Mesendoderm (in vitro differentiated cells): ENCODE measurements around the gene FGGY.

Source experiments
- DNase-seq: peaks from one replicate; pipeline ENCODE4 v3.0.0; 2013
- H2AK5ac ChIP-seq: 2 replicates; pipeline ENCODE4 v1.6.1; 2013; ENCODE audit warnings: low read length, inconsistent platforms
- H2BK120ac ChIP-seq: 2 replicates; pipeline ENCODE4 v1.6.1; 2013; ENCODE audit warnings: low read depth, mild to moderate bottlenecking, low read length, moderate library complexity, mixed read lengths
- H2BK15ac ChIP-seq: replicated peaks from 2 replicates; pipeline ENCODE4 v1.6.1; 2013; ENCODE audit warnings: low read depth, mild to moderate bottlenecking, moderate library complexity
- H2BK5ac ChIP-seq: 2 replicates; pipeline ENCODE4 v1.6.1; 2013; ENCODE audit warnings: low read length, inconsistent platforms
- H3K18ac ChIP-seq: 2 replicates; pipeline ENCODE4 v1.6.1; 2013; ENCODE audit warnings: mild to moderate bottlenecking, low read length, mixed read lengths
- H3K23ac ChIP-seq: one replicate; pipeline ENCODE4 v1.6.1; 2013; ENCODE audit warnings: low read length
- H3K27ac ChIP-seq: 2 replicates; pipeline ENCODE4 v1.5.1; 2013; ENCODE audit warnings: low read depth, mild to moderate bottlenecking, inconsistent platforms, low read length, moderate library complexity
- H3K27me3 ChIP-seq: 2 replicates; pipeline ENCODE4 v1.6.1; 2013; ENCODE audit warnings: low read length, control low read depth, mild to moderate bottlenecking, inconsistent platforms; ENCODE audit not compliant: insufficient read depth, poor library complexity
- H3K36me3 ChIP-seq: 2 replicates; pipeline ENCODE4 v1.6.1; 2013; ENCODE audit warnings: low read length, inconsistent platforms; ENCODE audit not compliant: control insufficient read depth, insufficient read depth
- H3K4ac ChIP-seq: one replicate; pipeline ENCODE4 v1.6.1; 2013; ENCODE audit warnings: low read depth, mild to moderate bottlenecking, low read length, moderate library complexity
- H3K4me1 ChIP-seq: 2 replicates; pipeline ENCODE4 v1.6.1; 2013; ENCODE audit warnings: low read depth, low read length, inconsistent platforms; ENCODE audit not compliant: control insufficient read depth
- H3K4me2 ChIP-seq: 2 replicates; pipeline ENCODE4 v1.6.1; 2013; ENCODE audit warnings: low read length
- H3K4me3 ChIP-seq: 2 replicates; pipeline ENCODE4 v1.5.1; 2013; ENCODE audit warnings: mild to moderate bottlenecking, low read length
- H3K56ac ChIP-seq: one replicate; pipeline ENCODE4 v1.6.1; 2013; ENCODE audit warnings: low read length
- H3K79me1 ChIP-seq: 2 replicates; pipeline ENCODE4 v1.6.1; 2013; ENCODE audit warnings: low read length, inconsistent platforms
- H3K79me2 ChIP-seq: 2 replicates; pipeline ENCODE4 v1.6.1; 2013; ENCODE audit warnings: mild to moderate bottlenecking, low read length; ENCODE audit not compliant: control insufficient read depth, insufficient read depth
- H3K9ac ChIP-seq: 2 replicates; pipeline ENCODE4 v1.6.1; 2013; ENCODE audit warnings: low read length, inconsistent platforms
- H4K5ac ChIP-seq: one replicate; pipeline ENCODE4 v1.6.1; 2013; ENCODE audit warnings: low read length
- H4K8ac ChIP-seq: one replicate; pipeline ENCODE4 v1.6.1; 2013; ENCODE audit warnings: low read depth, mild to moderate bottlenecking, control low read depth, low read length, moderate library complexity
- WGBS: extraction: QIAGEN DNeasy Blood & Tissue Kit; methylation state at CpG from one replicate; pipeline ENCODE4 v1.1.7; 2013; ENCODE audit warnings: low lambda C conversion rate, missing lambda C conversion rate; ENCODE audit not compliant: insufficient coverage; ENCODE audit errors: extremely low coverage; 5-methylcytosine and 5-hydroxymethylcytosine counted together

Gene FGGY

GRCh38 chr1:59565611-59566410, 268.9 kb downstream of the FGGY start:
- Histone ChIP-seq H3K4me1 (no peaks in the 10 kb centered on the region), H2BK15ac (no peak overlapping the region), H3K27ac (no peak overlapping the region), H3K4ac (no peak overlapping the region), H4K5ac (no peak overlapping the region), H3K18ac (no peak overlapping the region), H3K56ac (no peak overlapping the region), H3K9ac (no peak overlapping the region), H4K8ac (no peak overlapping the region), H2AK5ac (no peak overlapping the region), H3K79me2 (no peaks in the 10 kb centered on the region), H3K4me2 (no peak overlapping the region), H3K79me1 (no peaks in the 10 kb centered on the region), H3K36me3 (no peaks in the 10 kb centered on the region), H2BK5ac (no peak overlapping the region), H3K27me3 (no peaks in the 10 kb centered on the region), H3K4me3 (no peak overlapping the region), H3K23ac (no peak overlapping the region), H2BK120ac (no peak overlapping the region)
- no CpG with 5 or more reads among the region's 5 CpGs for WGBS
- no peak for DNase-seq

GRCh38 chr1:59568158-59568935, 271.5 kb downstream of the FGGY start:
- H3K56ac ChIP-seq: no peak overlapping the region
- no peak overlapping the region for H2AK5ac ChIP-seq
- no peak overlapping the region for H2BK120ac ChIP-seq
- no CpG with 5 or more reads among the region's 6 CpGs for WGBS
- no peaks in the 10 kb centered on the region for H3K36me3 ChIP-seq
- no peaks in the 10 kb centered on the region for H3K4me1 ChIP-seq
- no peak overlapping the region for H4K5ac ChIP-seq
- H3K27me3 ChIP-seq: no peaks in the 10 kb centered on the region
- H2BK5ac ChIP-seq: no peak overlapping the region
- no peak overlapping the region for H3K27ac ChIP-seq
- no peak overlapping the region for H3K4me2 ChIP-seq
- H3K4me3 ChIP-seq: no peak overlapping the region
- no peak overlapping the region for H3K18ac ChIP-seq
- DNase-seq: no peak
- no peak overlapping the region for H4K8ac ChIP-seq
- H2BK15ac ChIP-seq: no peak overlapping the region
- no peak overlapping the region for H3K4ac ChIP-seq
- no peaks in the 10 kb centered on the region for H3K79me1 ChIP-seq
- H3K9ac ChIP-seq: no peak overlapping the region
- no peak overlapping the region for H3K23ac ChIP-seq
- no peaks in the 10 kb centered on the region for H3K79me2 ChIP-seq

- no CpG with 5 or more reads among the region's 2 CpGs for WGBS
Observed at GRCh38 chr1:59569198-59569597, 272.3 kb downstream of the FGGY start.

GRCh38 chr1:59570524-59570923, 273.6 kb downstream of the FGGY start:
- H3K9ac ChIP-seq: no peak overlapping the region
- no peak overlapping the region for H3K4me3 ChIP-seq
- H3K27me3 ChIP-seq: no peaks in the 10 kb centered on the region
- no peak overlapping the region for H3K56ac ChIP-seq
- no peaks in the 10 kb centered on the region for H3K4me1 ChIP-seq
- no peak overlapping the region for H3K18ac ChIP-seq
- no peak overlapping the region for H2BK120ac ChIP-seq
- H3K79me2 ChIP-seq: no peaks in the 10 kb centered on the region
- no peak overlapping the region for H3K23ac ChIP-seq
- no peak overlapping the region for H4K5ac ChIP-seq
- no peaks in the 10 kb centered on the region for H3K79me1 ChIP-seq
- no peak overlapping the region for H4K8ac ChIP-seq
- H2BK5ac ChIP-seq: no peak overlapping the region
- no CpG with 5 or more reads among the region's 3 CpGs for WGBS
- no peak overlapping the region for H3K27ac ChIP-seq
- H2AK5ac ChIP-seq: no peak overlapping the region
- no peak for DNase-seq
- H3K36me3 ChIP-seq: no peaks in the 10 kb centered on the region
- no peak overlapping the region for H3K4ac ChIP-seq
- H3K4me2 ChIP-seq: no peak overlapping the region
- no peak overlapping the region for H2BK15ac ChIP-seq

More at GRCh38 chr1:59569198-59569597, 272.3 kb downstream of the FGGY start:
- no peak overlapping the region for H2BK5ac ChIP-seq
- no peak overlapping the region for H3K4me3 ChIP-seq
- H3K36me3 ChIP-seq: no peaks in the 10 kb centered on the region
- H3K18ac ChIP-seq: no peak overlapping the region
- no peak for DNase-seq
- no peaks in the 10 kb centered on the region for H3K79me2 ChIP-seq
- H3K4me2 ChIP-seq: no peak overlapping the region
- H2BK120ac ChIP-seq: no peak overlapping the region
- H3K9ac ChIP-seq: no peak overlapping the region
- H2AK5ac ChIP-seq: no peak overlapping the region
- no peaks in the 10 kb centered on the region for H3K79me1 ChIP-seq
- no peak overlapping the region for H3K56ac ChIP-seq
- H4K5ac ChIP-seq: no peak overlapping the region
- H2BK15ac ChIP-seq: no peak overlapping the region
- no peak overlapping the region for H3K27ac ChIP-seq
- H4K8ac ChIP-seq: no peak overlapping the region
- H3K23ac ChIP-seq: no peak overlapping the region
- H3K4me1 ChIP-seq: no peaks in the 10 kb centered on the region
- H3K4ac ChIP-seq: no peak overlapping the region
- no peaks in the 10 kb centered on the region for H3K27me3 ChIP-seq

- Histone ChIP-seq H3K56ac (no peak overlapping the region), H4K8ac (no peak overlapping the region), H3K4me3 (no peak overlapping the region), H3K4me2 (no peak overlapping the region), H2BK120ac (no peak overlapping the region), H3K4me1 (no peaks in the 10 kb centered on the region), H3K9ac (no peak overlapping the region), H3K79me2 (no peaks in the 10 kb centered on the region), H3K18ac (no peak overlapping the region), H3K27ac (no peak overlapping the region), H2AK5ac (no peak overlapping the region), H2BK15ac (no peak overlapping the region), H3K36me3 (no peaks in the 10 kb centered on the region), H3K23ac (no peak overlapping the region), H4K5ac (no peak overlapping the region), H2BK5ac (no peak overlapping the region), H3K79me1 (no peaks in the 10 kb centered on the region), H3K4ac (no peak overlapping the region), H3K27me3 (no peaks in the 10 kb centered on the region)
- DNase-seq: no peak
- WGBS: no CpG with 5 or more reads among the region's 2 CpGs
Observed at GRCh38 chr1:59574085-59574484, 277.2 kb downstream of the FGGY start.
